ENCODE measurements around the gene DYRK1B. TPM values are rescaled to one million over a fixed set of nuclear protein-coding genes. Genes with fewer than 3 reads are reported as not detected.
"Not testable (repeated sequence)": the region's sequence is repeated elsewhere in the genome, so short reads cannot be mapped to it uniquely, and the experiment has no call there.

The DYRK1B gene
- polyA plus RNA-seq, 1 donor from 2014 or later: 11.3 TPM

DNA sequence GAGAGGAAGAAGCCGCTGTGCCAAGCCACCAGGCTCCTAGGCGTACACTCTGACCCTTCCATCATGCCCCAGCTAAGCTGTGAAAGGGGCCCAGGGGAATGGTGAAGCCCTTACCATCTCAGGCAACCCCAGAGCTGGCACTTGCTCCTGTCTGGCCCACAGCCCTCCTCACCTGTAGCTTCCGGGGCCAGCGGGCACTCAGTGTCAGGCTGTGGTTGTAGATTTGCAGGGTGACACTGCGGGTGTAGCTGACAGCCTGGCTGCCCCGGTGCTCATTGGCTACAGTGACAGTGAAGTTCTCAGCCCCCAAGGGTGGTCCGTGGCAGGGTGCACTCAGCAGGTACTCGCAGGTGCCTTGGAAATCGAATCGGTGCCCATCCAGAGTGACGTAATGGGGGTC is 42.5 kb upstream of the DYRK1B start:
- H3K79me2 ChIP-seq (replicated peaks; ENCODE audit: insufficient read depth, low read length): not testable (repeated sequence)

DNA sequence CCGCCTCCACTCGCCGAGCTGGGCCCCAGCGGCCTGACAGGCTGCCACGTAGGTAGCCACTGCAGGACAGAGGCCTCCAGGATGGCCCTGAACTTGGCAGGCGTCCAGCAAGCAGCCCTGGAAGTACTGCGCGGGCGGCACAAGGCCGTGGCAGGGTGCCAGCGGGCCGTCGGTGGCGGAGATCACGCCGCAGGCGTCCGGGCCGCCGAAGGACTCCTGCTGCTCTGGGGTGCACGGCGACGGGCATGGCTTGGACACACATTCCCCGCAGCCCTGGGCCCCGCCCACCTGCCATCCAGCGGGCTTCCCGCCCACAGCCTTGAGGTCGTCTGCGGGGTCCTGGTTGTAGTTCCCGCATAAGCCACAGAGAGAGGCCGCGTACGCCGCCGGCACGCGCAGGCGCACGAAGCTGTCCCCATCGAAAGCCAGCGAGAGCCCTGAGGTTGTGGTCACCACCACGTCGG is 41.5 kb upstream of the DYRK1B start:
- not testable (repeated sequence) for H3K4me2 ChIP-seq (ENCODE audit: low read length)

More for the DNA sequence above, 42.5 kb upstream of the DYRK1B start:
- H4K20me1 ChIP-seq (ENCODE audit: insufficient read depth); H3K27ac ChIP-seq (ENCODE audit: low read length); H3F3A ChIP-seq (ENCODE audit: insufficient read depth, low read length, poor library complexity, severe bottlenecking); H2AFZ ChIP-seq (ENCODE audit: low read depth, low read length); H3K27me3 ChIP-seq (ENCODE audit: insufficient read depth, low read depth, low read length); H3K9me3 ChIP-seq (ENCODE audit: low read length); H3K9ac ChIP-seq (ENCODE audit: low read length); H3K36me3 ChIP-seq (ENCODE audit: insufficient read depth, low read length); H3K9me2 ChIP-seq (ENCODE audit: insufficient read depth, low read length); H3K4me3 ChIP-seq (ENCODE audit: low read length); H3K4me2 ChIP-seq (ENCODE audit: low read length): not testable (repeated sequence)

DNA sequence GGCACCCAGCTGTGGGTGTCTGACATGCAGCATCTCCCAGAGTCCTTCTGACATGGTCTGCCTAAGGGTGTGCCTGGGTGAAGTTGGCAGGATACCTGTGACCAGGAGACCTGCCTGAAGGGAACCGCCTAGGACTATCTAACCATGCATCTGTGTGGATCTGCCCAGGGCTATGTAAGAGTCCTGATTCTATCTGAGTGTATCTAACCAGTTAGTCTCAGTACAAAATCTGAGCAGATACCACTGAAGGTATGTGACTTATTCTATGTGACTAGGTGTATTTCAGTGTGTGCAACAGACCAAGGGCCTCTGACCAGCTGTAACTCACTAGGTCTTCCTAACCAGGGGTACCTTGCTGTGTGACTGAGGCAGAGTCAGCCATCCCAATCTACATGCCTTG is 40.4 kb upstream of the DYRK1B start:
- Histone ChIP-seq H3K9me2 (ENCODE audit: insufficient read depth, low read length) (no peaks in the 10 kb centered on the region), H3K9ac (ENCODE audit: low read length) (no peak overlapping the region), H4K20me1 (ENCODE audit: insufficient read depth) (no peaks in the 10 kb centered on the region), H2AFZ (ENCODE audit: low read depth, low read length) (no peak overlapping the region), H3K79me2 (replicated peaks; ENCODE audit: insufficient read depth, low read length) (no peaks in the 10 kb centered on the region), H3K27me3 (ENCODE audit: insufficient read depth, low read depth, low read length) (no peaks in the 10 kb centered on the region), H3K4me3 (ENCODE audit: low read length) (no peak overlapping the region), H3F3A (ENCODE audit: insufficient read depth, low read length, poor library complexity, severe bottlenecking) (no peaks in the 10 kb centered on the region), H3K9me3 (ENCODE audit: low read length) (no peaks in the 10 kb centered on the region), H3K4me2 (ENCODE audit: low read length) (no peak overlapping the region), H3K36me3 (ENCODE audit: insufficient read depth, low read length) (no peaks in the 10 kb centered on the region), H3K27ac (ENCODE audit: low read length) (no peak overlapping the region)
- no peak for TF ChIP-seq EZH2 (IDR thresholded peaks at IDR 0.05; ENCODE audit: borderline replicate concordance, insufficient read depth, low read length, poor library complexity, severe bottlenecking)

More for the DNA sequence above, 41.5 kb upstream of the DYRK1B start:
- not testable (repeated sequence) for H3K9me3 ChIP-seq (ENCODE audit: low read length); H3K27ac ChIP-seq (ENCODE audit: low read length); H3K27me3 ChIP-seq (ENCODE audit: insufficient read depth, low read depth, low read length); H3K9ac ChIP-seq (ENCODE audit: low read length); H3K4me3 ChIP-seq (ENCODE audit: low read length); H3F3A ChIP-seq (ENCODE audit: insufficient read depth, low read length, poor library complexity, severe bottlenecking); H3K9me2 ChIP-seq (ENCODE audit: insufficient read depth, low read length); H4K20me1 ChIP-seq (ENCODE audit: insufficient read depth); H2AFZ ChIP-seq (ENCODE audit: low read depth, low read length); H3K79me2 ChIP-seq (replicated peaks; ENCODE audit: insufficient read depth, low read length); H3K36me3 ChIP-seq (ENCODE audit: insufficient read depth, low read length)

DNA sequence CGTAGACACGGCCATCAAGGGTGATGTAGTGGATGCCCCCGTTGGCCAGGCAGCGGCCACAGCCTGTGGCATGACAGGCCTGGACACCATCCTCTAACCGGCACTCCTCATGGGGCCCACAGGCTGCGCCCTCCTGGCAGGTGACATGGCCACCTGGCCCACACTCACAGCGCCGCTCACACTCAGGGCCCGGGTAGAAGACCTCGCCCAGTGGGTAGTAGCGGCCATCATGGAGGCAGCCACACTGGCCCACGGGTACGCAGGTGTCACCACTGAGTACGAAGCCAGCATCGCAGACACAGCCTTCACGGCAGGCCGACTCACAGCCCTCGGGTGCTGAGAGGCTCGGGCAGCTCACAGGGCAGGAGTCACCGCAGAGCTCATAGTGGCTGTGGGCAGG is 39.4 kb upstream of the DYRK1B start:
- H4K20me1 ChIP-seq (ENCODE audit: insufficient read depth): no peaks in the 10 kb centered on the region

More for the DNA sequence above, 39.4 kb upstream of the DYRK1B start:
- H3K27ac ChIP-seq (ENCODE audit: low read length): no peak overlapping the region
- no peaks in the 10 kb centered on the region for H3K79me2 ChIP-seq (replicated peaks; ENCODE audit: insufficient read depth, low read length)
- no peaks in the 10 kb centered on the region for H3K27me3 ChIP-seq (ENCODE audit: insufficient read depth, low read depth, low read length)
- H3K9me2 ChIP-seq (ENCODE audit: insufficient read depth, low read length): no peaks in the 10 kb centered on the region
- H3K36me3 ChIP-seq (ENCODE audit: insufficient read depth, low read length): no peaks in the 10 kb centered on the region
- H2AFZ ChIP-seq (ENCODE audit: low read depth, low read length): no peak overlapping the region
- no peaks in the 10 kb centered on the region for H3K9me3 ChIP-seq (ENCODE audit: low read length)
- H3K4me3 ChIP-seq (ENCODE audit: low read length): no peak overlapping the region
- no peaks in the 10 kb centered on the region for H3F3A ChIP-seq (ENCODE audit: insufficient read depth, low read length, poor library complexity, severe bottlenecking)
- H3K4me2 ChIP-seq (ENCODE audit: low read length): no peak overlapping the region
- TF ChIP-seq, protein P1, sequence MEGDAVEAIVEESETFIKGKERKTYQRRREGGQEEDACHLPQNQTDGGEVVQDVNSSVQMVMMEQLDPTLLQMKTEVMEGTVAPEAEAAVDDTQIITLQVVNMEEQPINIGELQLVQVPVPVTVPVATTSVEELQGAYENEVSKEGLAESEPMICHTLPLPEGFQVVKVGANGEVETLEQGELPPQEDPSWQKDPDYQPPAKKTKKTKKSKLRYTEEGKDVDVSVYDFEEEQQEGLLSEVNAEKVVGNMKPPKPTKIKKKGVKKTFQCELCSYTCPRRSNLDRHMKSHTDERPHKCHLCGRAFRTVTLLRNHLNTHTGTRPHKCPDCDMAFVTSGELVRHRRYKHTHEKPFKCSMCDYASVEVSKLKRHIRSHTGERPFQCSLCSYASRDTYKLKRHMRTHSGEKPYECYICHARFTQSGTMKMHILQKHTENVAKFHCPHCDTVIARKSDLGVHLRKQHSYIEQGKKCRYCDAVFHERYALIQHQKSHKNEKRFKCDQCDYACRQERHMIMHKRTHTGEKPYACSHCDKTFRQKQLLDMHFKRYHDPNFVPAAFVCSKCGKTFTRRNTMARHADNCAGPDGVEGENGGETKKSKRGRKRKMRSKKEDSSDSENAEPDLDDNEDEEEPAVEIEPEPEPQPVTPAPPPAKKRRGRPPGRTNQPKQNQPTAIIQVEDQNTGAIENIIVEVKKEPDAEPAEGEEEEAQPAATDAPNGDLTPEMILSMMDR (IDR thresholded peaks at IDR 0.05; ENCODE audit: poor library complexity, severe bottlenecking): no peak
- TF ChIP-seq POLR2AphosphoS5 (IDR thresholded peaks at IDR 0.05): no peak
- TF ChIP-seq EZH2 (IDR thresholded peaks at IDR 0.05; ENCODE audit: borderline replicate concordance, insufficient read depth, low read length, poor library complexity, severe bottlenecking): no peak
- TF ChIP-seq SMC3 (conservative IDR thresholded peaks at IDR 0.05; ENCODE audit: poor library complexity): no peak
- TF ChIP-seq, protein P2, sequence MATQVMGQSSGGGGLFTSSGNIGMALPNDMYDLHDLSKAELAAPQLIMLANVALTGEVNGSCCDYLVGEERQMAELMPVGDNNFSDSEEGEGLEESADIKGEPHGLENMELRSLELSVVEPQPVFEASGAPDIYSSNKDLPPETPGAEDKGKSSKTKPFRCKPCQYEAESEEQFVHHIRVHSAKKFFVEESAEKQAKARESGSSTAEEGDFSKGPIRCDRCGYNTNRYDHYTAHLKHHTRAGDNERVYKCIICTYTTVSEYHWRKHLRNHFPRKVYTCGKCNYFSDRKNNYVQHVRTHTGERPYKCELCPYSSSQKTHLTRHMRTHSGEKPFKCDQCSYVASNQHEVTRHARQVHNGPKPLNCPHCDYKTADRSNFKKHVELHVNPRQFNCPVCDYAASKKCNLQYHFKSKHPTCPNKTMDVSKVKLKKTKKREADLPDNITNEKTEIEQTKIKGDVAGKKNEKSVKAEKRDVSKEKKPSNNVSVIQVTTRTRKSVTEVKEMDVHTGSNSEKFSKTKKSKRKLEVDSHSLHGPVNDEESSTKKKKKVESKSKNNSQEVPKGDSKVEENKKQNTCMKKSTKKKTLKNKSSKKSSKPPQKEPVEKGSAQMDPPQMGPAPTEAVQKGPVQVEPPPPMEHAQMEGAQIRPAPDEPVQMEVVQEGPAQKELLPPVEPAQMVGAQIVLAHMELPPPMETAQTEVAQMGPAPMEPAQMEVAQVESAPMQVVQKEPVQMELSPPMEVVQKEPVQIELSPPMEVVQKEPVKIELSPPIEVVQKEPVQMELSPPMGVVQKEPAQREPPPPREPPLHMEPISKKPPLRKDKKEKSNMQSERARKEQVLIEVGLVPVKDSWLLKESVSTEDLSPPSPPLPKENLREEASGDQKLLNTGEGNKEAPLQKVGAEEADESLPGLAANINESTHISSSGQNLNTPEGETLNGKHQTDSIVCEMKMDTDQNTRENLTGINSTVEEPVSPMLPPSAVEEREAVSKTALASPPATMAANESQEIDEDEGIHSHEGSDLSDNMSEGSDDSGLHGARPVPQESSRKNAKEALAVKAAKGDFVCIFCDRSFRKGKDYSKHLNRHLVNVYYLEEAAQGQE (IDR thresholded peaks at IDR 0.05; ENCODE audit: borderline replicate concordance): no peak
- no peak for TF ChIP-seq RAD21 (conservative IDR thresholded peaks at IDR 0.05)
- TF ChIP-seq TAF1 (IDR thresholded peaks at IDR 0.05; ENCODE audit: low read depth): no peak
- TF ChIP-seq EP300 (conservative IDR thresholded peaks at IDR 0.05; ENCODE audit: poor library complexity, severe bottlenecking): no peak
- no peak for TF ChIP-seq MXI1 (conservative IDR thresholded peaks at IDR 0.05; ENCODE audit: poor library complexity, severe bottlenecking)
- no peak overlapping the region for H3K9ac ChIP-seq (ENCODE audit: low read length)
